ENCODE measurements around the gene BABAM2.

The BABAM2 gene

GRCh38 chr2:27993950-27994728 is 103.6 kb downstream of the BABAM2 start:
- no peak for TF ChIP-seq CTCF (IDR thresholded peaks at IDR 0.05; ENCODE audit: low read depth, low read length)
- Histone ChIP-seq H3K4me3 (ENCODE audit: low read depth, low read length) (no peak overlapping the region), H3K27me3 (ENCODE audit: insufficient read depth, low read depth, severe bottlenecking) (no peaks in the 10 kb centered on the region), H3K27ac (no peak overlapping the region), H3K36me3 (no peaks in the 10 kb centered on the region), H3K9me3 (ENCODE audit: severe bottlenecking) (no peaks in the 10 kb centered on the region)
- no peak for DNase-seq

- Histone ChIP-seq H3K36me3 (no peaks in the 10 kb centered on the region), H3K4me3 (ENCODE audit: low read depth, low read length) (no peak overlapping the region), H3K27ac (no peak overlapping the region), H3K9me3 (ENCODE audit: severe bottlenecking) (no peaks in the 10 kb centered on the region), H3K27me3 (ENCODE audit: insufficient read depth, low read depth, severe bottlenecking) (no peaks in the 10 kb centered on the region)
- TF ChIP-seq CTCF (IDR thresholded peaks at IDR 0.05; ENCODE audit: low read depth, low read length), result no peak
- DNase-seq, result no peak
These were observed 105.8 kb downstream of the BABAM2 start for GRCh38 chr2:27996156-27996922.

DNA sequence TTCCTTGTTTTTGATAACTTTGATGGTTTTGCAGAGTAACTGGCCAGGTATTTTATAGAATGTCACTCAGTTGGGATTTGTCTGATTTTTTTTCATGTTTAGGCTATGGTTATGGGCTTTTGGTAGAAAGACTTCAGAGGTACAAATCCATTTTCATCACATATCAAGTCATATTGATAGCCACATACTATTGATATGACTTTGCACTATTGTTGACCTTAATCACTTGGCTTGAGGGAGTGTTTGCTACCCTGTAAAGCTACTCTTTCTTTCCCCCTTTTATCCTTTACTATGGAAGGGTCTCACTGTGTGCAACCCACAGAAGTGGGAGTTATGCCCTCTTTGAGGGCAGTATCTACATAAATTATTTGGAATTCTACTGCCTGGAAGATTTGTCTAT is 109.8 kb downstream of the BABAM2 start:
- Histone ChIP-seq H3K4me3 (ENCODE audit: low read depth, low read length) (no peak overlapping the region), H3K27ac (no peak overlapping the region), H3K9me3 (ENCODE audit: severe bottlenecking) (no peaks in the 10 kb centered on the region), H3K36me3 (no peaks in the 10 kb centered on the region), H3K27me3 (ENCODE audit: insufficient read depth, low read depth, severe bottlenecking) (no peaks in the 10 kb centered on the region)
- DNase-seq, result no peak
- TF ChIP-seq CTCF (IDR thresholded peaks at IDR 0.05; ENCODE audit: low read depth, low read length), result no peak

DNA sequence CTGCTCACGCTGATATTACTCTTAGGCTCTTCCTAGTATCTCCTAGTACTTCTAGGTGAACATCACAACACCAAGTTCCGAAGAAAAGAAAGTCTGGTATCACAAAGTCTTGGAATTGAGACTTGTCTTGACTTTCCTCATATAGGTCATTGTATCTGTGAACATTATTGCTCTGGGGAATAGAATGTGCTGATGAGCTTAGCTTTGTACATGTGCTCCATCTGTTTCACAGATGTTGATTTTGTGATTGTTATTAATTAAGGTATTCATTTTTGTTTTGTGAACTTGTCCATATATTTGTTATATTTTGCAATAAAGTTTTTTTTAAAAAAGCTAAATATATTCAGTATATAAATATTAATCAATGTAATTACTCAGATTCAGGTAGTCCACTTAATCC is 111.7 kb downstream of the BABAM2 start:
- Histone ChIP-seq H3K4me3 (ENCODE audit: low read depth, low read length) (no peak overlapping the region), H3K27me3 (ENCODE audit: insufficient read depth, low read depth, severe bottlenecking) (no peaks in the 10 kb centered on the region), H3K36me3 (no peaks in the 10 kb centered on the region), H3K27ac (no peak overlapping the region), H3K9me3 (ENCODE audit: severe bottlenecking) (no peaks in the 10 kb centered on the region)
- no peak for DNase-seq
- TF ChIP-seq CTCF (IDR thresholded peaks at IDR 0.05; ENCODE audit: low read depth, low read length), result no peak

GRCh38 chr2:28004086-28004485 is 113.6 kb downstream of the BABAM2 start:
- TF ChIP-seq CTCF (IDR thresholded peaks at IDR 0.05; ENCODE audit: low read depth, low read length), result no peak
- DNase-seq, result no peak
- Histone ChIP-seq H3K36me3 (no peaks in the 10 kb centered on the region), H3K9me3 (ENCODE audit: severe bottlenecking) (no peaks in the 10 kb centered on the region), H3K27ac (no peak overlapping the region), H3K4me3 (ENCODE audit: low read depth, low read length) (no peak overlapping the region), H3K27me3 (ENCODE audit: insufficient read depth, low read depth, severe bottlenecking) (no peaks in the 10 kb centered on the region)

All from WERI-Rb-1 (cell line).